GM12878 (cell line): ENCODE results near the gene CAB39. TPM values are rescaled to one million over a fixed set of nuclear protein-coding genes. Genes with fewer than 3 reads are reported as not detected.

ENCODE experiments used
- ASH2L ChIP-seq: fragments of 300-600, 200-600 bp; sonication (generic); IDR thresholded peaks from 2 replicates; pipeline ENCODE4 v1.6.1; 2017; ENCODE audit warnings: low read depth, mild to moderate bottlenecking, borderline replicate concordance
- BCLAF1 ChIP-seq: fragments of 450-650 bp; IDR thresholded peaks from 2 replicates; pipeline ENCODE4 v1.6.1; 2017; ENCODE audit warnings: antibody characterized with exemption, mild to moderate bottlenecking, moderate library complexity
- CEBPZ ChIP-seq: fragments of 150-350 bp; IDR thresholded peaks from 2 replicates; pipeline ENCODE4 v1.6.1; 2016; ENCODE audit warnings: low read depth, low read length
- GABPA ChIP-seq: IDR thresholded peaks from 2 replicates; pipeline ENCODE4 v1.6.1; 2014; ENCODE audit warnings: antibody characterized with exemption, low read depth, mild to moderate bottlenecking, inconsistent platforms
- HDAC6 ChIP-seq: fragments of 200-600 bp; sonication (generic); IDR thresholded peaks from one replicate; pipeline ENCODE4 v1.8.0; 2017; ENCODE audit warnings: antibody characterized with exemption; ENCODE audit not compliant: unreplicated experiment
- IRF5 ChIP-seq: fragments of 450-650 bp; IDR thresholded peaks from 2 replicates; pipeline ENCODE4 v1.6.1; 2017; ENCODE audit warnings: borderline replicate concordance
- KAT2A ChIP-seq: conservative IDR thresholded peaks from 2 replicates; pipeline ENCODE4 v1.6.1; 2011; ENCODE audit warnings: low read depth, low read length; ENCODE audit not compliant: control insufficient read depth
- KDM1A ChIP-seq: fragments of 200-600 bp; sonication (generic); IDR thresholded peaks from 2 replicates; pipeline ENCODE4 v1.6.1; 2016; ENCODE audit warnings: borderline replicate concordance
- MEF2A ChIP-seq: IDR thresholded peaks from 2 replicates; pipeline ENCODE4 v1.6.1; 2011; ENCODE audit warnings: low read depth, mild to moderate bottlenecking, low read length, moderate library complexity; ENCODE audit not compliant: insufficient read depth
- NBN ChIP-seq: fragments of 450-650 bp; IDR thresholded peaks from 2 replicates; pipeline ENCODE4 v1.6.1; 2016
- NRF1 ChIP-seq: conservative IDR thresholded peaks from 2 replicates; pipeline ENCODE4 v1.6.1; 2011; ENCODE audit warnings: mild to moderate bottlenecking, low read depth, low read length, improper control_type of control experiment
- POLR2AphosphoS2 ChIP-seq: IDR thresholded peaks from 2 replicates; pipeline ENCODE4 v1.6.1; 2011; ENCODE audit warnings: low read depth, mild to moderate bottlenecking, low read length, improper control_type of control experiment, moderate library complexity
- SIN3A ChIP-seq: IDR thresholded peaks from 2 replicates; pipeline ENCODE4 v1.6.1; 2012; ENCODE audit warnings: low read depth, low read length, improper control_type of control experiment
- SREBF1 ChIP-seq: IDR thresholded peaks from 2 replicates; pipeline ENCODE4 v1.6.1; 2012; ENCODE audit warnings: mild to moderate bottlenecking, low read length
- SUZ12 ChIP-seq: fragments of 200-600 bp; sonication (generic); IDR thresholded peaks from one replicate; pipeline ENCODE4 v1.6.1; 2018; ENCODE audit warnings: antibody characterized with exemption, mild to moderate bottlenecking; ENCODE audit not compliant: unreplicated experiment
- TAF1 ChIP-seq: IDR thresholded peaks from 2 replicates; pipeline ENCODE4 v1.6.1; 2011; ENCODE audit warnings: mild to moderate bottlenecking, low read depth, low read length, borderline replicate concordance
- TCF3 ChIP-seq: IDR thresholded peaks from 2 replicates; pipeline ENCODE4 v1.6.1; 2012; ENCODE audit warnings: low read depth, mild to moderate bottlenecking, low read length, borderline replicate concordance; ENCODE audit not compliant: insufficient read depth
- ZBTB33 ChIP-seq: fragments of 450-650 bp; IDR thresholded peaks from 2 replicates; pipeline ENCODE4 v1.6.1; 2017; ENCODE audit warnings: mild to moderate bottlenecking
- ZNF217 ChIP-seq: fragments of 450-650 bp; IDR thresholded peaks from 2 replicates; pipeline ENCODE4 v1.6.1; 2017; ENCODE audit warnings: antibody characterized with exemption, mild to moderate bottlenecking
- ZNF24 ChIP-seq: fragments of 450-650 bp; IDR thresholded peaks from 2 replicates; pipeline ENCODE4 v1.6.1; 2017; ENCODE audit warnings: antibody characterized with exemption, mild to moderate bottlenecking
- ZNF622 ChIP-seq: fragments of 450-650 bp; IDR thresholded peaks from 2 replicates; pipeline ENCODE4 v1.6.1; 2017; ENCODE audit warnings: mild to moderate bottlenecking, inconsistent platforms
- polyA plus RNA-seq, 11 experiments: library from polyadenylated mRNA; depleted of rRNA in 4 of 11; unstranded in 6 of 11; stranded (reverse) in 5 of 11; fragments of >200 nt; fragmentation: Nextera tagmentation in 4 of 11; fragmentation: Illumina TruSeq in 1 of 11; extraction: Ambion mirVana in 4 of 11; extraction: Trizol in 1 of 11; gene quantifications; 1 replicate in 1 of 11; 2 replicates in 10 of 11; pipeline versions ENCODE4 v1.2.1 to v1.2.3, GENCODE V29; 2011 to 2016; ENCODE audit warnings: inconsistent platforms in 2 of 11, missing spikeins in 2 of 11, low read depth in 1 of 11
- total RNA-seq, 4 experiments: library from RNA; depleted of rRNA in 3 of 4; stranded (reverse); fragments of >200 nt in 3 of 4; fragmentation: Illumina TruSeq in 1 of 4; extraction: Trizol in 1 of 4; gene quantifications; 2 replicates each; pipeline versions ENCODE4 v1.2.1 to v1.2.3, GENCODE V29; 2013 to 2021

Gene CAB39
- total and polyA plus RNA-seq, 10 of the 15 experiments (the other 5 are each of a cell fraction or from before 2014, with no cell fraction given): 13.3 to 129 (median 62.9) TPM

- no peak for TF ChIP-seq BCLAF1
- TF ChIP-seq SIN3A: no peak; the same call in 1 of the 2 replicates
- no peak for TF ChIP-seq MEF2A
- TF ChIP-seq ZNF24: peak; percentile 96
- no peak for TF ChIP-seq SUZ12
- TF ChIP-seq ZBTB33: no peak
- TF ChIP-seq HDAC6: no peak
- TF ChIP-seq IRF5: no peak
- TF ChIP-seq SREBF1: no peak
- TF ChIP-seq TAF1: no peak
- no peak for TF ChIP-seq ZNF217
- no peak for TF ChIP-seq KAT2A
- TF ChIP-seq TCF3: peak; percentile 80
- TF ChIP-seq ZNF622: no peak
- no peak for TF ChIP-seq ASH2L
- no peak for TF ChIP-seq POLR2AphosphoS2
- no peak for TF ChIP-seq CEBPZ
- peak; percentile 32; the same call in 1 of the 2 replicates for TF ChIP-seq NRF1
- TF ChIP-seq GABPA: no peak
- no peak for TF ChIP-seq KDM1A
- no peak for TF ChIP-seq NBN
These were observed 152.1 kb downstream of the CAB39 start, which contains the start of gene ITM2C (continued) for GRCh38 chr2:230864605-230865306.
